ENCODE results near the gene PRDM15. TPM values are rescaled to one million over a fixed set of nuclear protein-coding genes. Genes with fewer than 3 reads are reported as not detected.

The PRDM15 gene
- total RNA-seq, 4 donors from 2014 or later = 4.7 to 12.3 (median 7.3) TPM

GRCh38 chr21:41851090-41851790, 27.9 kb downstream of the PRDM15 start:
- no peak for DNase-seq
- Histone ChIP-seq H3K4me3 (replicated peaks in 1 of 3) (no peak overlapping the region), H3K27me3 (no peaks in the 10 kb centered on the region), H3K27ac (no peak overlapping the region), H3K4me1 (no peaks in the 10 kb centered on the region), H3K36me3 (peaks cover 0 to 7% of the 10 kb centered on the region in 2 donors), H3K9me3 (no peaks in the 10 kb centered on the region)
- WGBS, 2 donors = 85 to 90% methylated on average over 23 of the region's 23 CpGs
- TF ChIP-seq CTCF (IDR thresholded peaks at IDR 0.05) (no peak), POLR2A (IDR thresholded peaks at IDR 0.05) (no peak)
- intact Hi-C loops (cut with DNase I) = no loop called here

- DNase-seq = no peak
- H3K27me3 ChIP-seq = no peaks in the 10 kb centered on the region
- H3K4me1 ChIP-seq = no peaks in the 10 kb centered on the region
- WGBS, 2 donors = 94 to 96% methylated on average over 9 of the region's 9 CpGs
- TF ChIP-seq CTCF (IDR thresholded peaks at IDR 0.05) = no peak
- H3K36me3 ChIP-seq = peaks cover 0 to 7% of the 10 kb centered on the region in 2 donors
- intact Hi-C loops (cut with DNase I) = no loop called here
- H3K9me3 ChIP-seq = no peaks in the 10 kb centered on the region
- no peak overlapping the region for H3K27ac ChIP-seq
- H3K4me3 ChIP-seq (replicated peaks in 1 of 3) = no peak overlapping the region
Observed at GRCh38 chr21:41850085-41850484, 29.1 kb downstream of the PRDM15 start.

- Histone ChIP-seq H3K4me1 (no peaks in the 10 kb centered on the region), H3K9me3 (no peaks in the 10 kb centered on the region), H3K27me3 (no peaks in the 10 kb centered on the region), H3K4me3 (replicated peaks in 1 of 3) (no peak overlapping the region), H3K27ac (no peak overlapping the region), H3K36me3 (peaks cover 0 to under 1% of the 10 kb centered on the region in 2 donors)
- no peak for DNase-seq
- intact Hi-C loops (cut with DNase I) = no loop called here
- WGBS, 2 donors = 75 to 86% methylated on average over 15 of the region's 15 CpGs
- TF ChIP-seq POLR2A (IDR thresholded peaks at IDR 0.05) = no peak
- TF ChIP-seq CTCF (IDR thresholded peaks at IDR 0.05) = no peak
Observed at GRCh38 chr21:41848958-41849580, 30.1 kb downstream of the PRDM15 start.

GRCh38 chr21:41848533-41848932, 30.6 kb downstream of the PRDM15 start:
- DNase-seq = peak; percentile 12 to 30
- no peaks in the 10 kb centered on the region for H3K9me3 ChIP-seq
- WGBS, 2 donors = 59 to 67% methylated on average over 8 of the region's 8 CpGs
- H3K4me3 ChIP-seq (replicated peaks in 1 of 3) = no peak overlapping the region
- no peak overlapping the region for H3K27ac ChIP-seq
- no peaks in the 10 kb centered on the region for H3K36me3 ChIP-seq
- TF ChIP-seq POLR2A (IDR thresholded peaks at IDR 0.05) (no peak), CTCF (IDR thresholded peaks at IDR 0.05) (no peak)
- H3K27me3 ChIP-seq = no peaks in the 10 kb centered on the region
- no peaks in the 10 kb centered on the region for H3K4me1 ChIP-seq
- intact Hi-C loops (cut with DNase I) = no loop called here

- intact Hi-C loops (cut with DNase I) = no loop called here
- no peaks in the 10 kb centered on the region for H3K36me3 ChIP-seq
- 86 to 90% methylated on average over 21 of the region's 21 CpGs for WGBS, 2 donors
Observed at GRCh38 chr21:41847066-41847804, 31.9 kb downstream of the PRDM15 start.

More at GRCh38 chr21:41847066-41847804, 31.9 kb downstream of the PRDM15 start:
- no peaks in the 10 kb centered on the region for H3K9me3 ChIP-seq
- no peaks in the 10 kb centered on the region for H3K4me1 ChIP-seq
- TF ChIP-seq CTCF (IDR thresholded peaks at IDR 0.05) (no peak), POLR2A (IDR thresholded peaks at IDR 0.05) (no peak)
- DNase-seq = no peak
- no peaks in the 10 kb centered on the region for H3K27me3 ChIP-seq
- no peak overlapping the region for H3K27ac ChIP-seq
- no peak overlapping the region for H3K4me3 ChIP-seq (replicated peaks in 1 of 3)

Data from thyroid gland (tissue), 4 donors.